Measurements from ENCODE around the gene SMARCE1. TPM values are rescaled to one million over a fixed set of nuclear protein-coding genes. Genes with fewer than 3 reads are reported as not detected.

SMARCE1 gene
- total and polyA plus RNA-seq, 2 of the 4 experiments (the other 2 are of a cell fraction): 66.2 to 119 TPM

GRCh38 chr17:40645291-40645690 is 2.3 kb downstream of the SMARCE1 start:
- intact Hi-C loops (cut with micrococcal nuclease): loop anchor here (5.0 kb wide), 1 partner anchor 902 kb away; no protein-coding TSS in a partner anchor
- H3K14ac ChIP-seq (replicated peaks; ENCODE audit: low read depth, low read length): no peak overlapping the region
- no peak overlapping the region for H3K9ac ChIP-seq (ENCODE audit: low read depth, low read length)
- peaks cover 31 to 54% of the 10 kb centered on the region in 2 experiments for H3K79me1 ChIP-seq (ENCODE audit: low read depth in 1 of 2, low read length in 2 of 2)
- BruUV-seq (replicated peaks): no TSS peak
- in situ Hi-C loops (cut with MboI; ENCODE audit: low sequenced_read_pairs): no loop called here
- no peak overlapping the region for H3K23ac ChIP-seq (ENCODE audit: low read depth, low read length)
- no peak overlapping the region for H3K4ac ChIP-seq (ENCODE audit: low read depth, low read length)
- no peak overlapping the region for H2BK20ac ChIP-seq (ENCODE audit: low read depth, low read length)
- H3K27ac ChIP-seq (ENCODE audit: insufficient read depth, low read length): no peak overlapping the region
- no peak overlapping the region for H2BK15ac ChIP-seq (ENCODE audit: low read depth, low read length)
- no peak overlapping the region for H3K18ac ChIP-seq (ENCODE audit: low read depth, low read length)
- H3K9me1 ChIP-seq (ENCODE audit: insufficient read depth, low read length): peaks cover 6% of the 10 kb centered on the region; the same call in 1 of the 2 replicates
- no peak overlapping the region for H2BK5ac ChIP-seq (ENCODE audit: low read depth, low read length, poor library complexity, severe bottlenecking)
- no peak overlapping the region for H2AK9ac ChIP-seq (replicated peaks; ENCODE audit: low read depth, low read length, poor library complexity)
- ATAC-seq (ENCODE audit: low read depth) (no peak), DNase-seq (no peak)
- H3K4me3 ChIP-seq (ENCODE audit: insufficient read depth, low read depth, low read length): no peak overlapping the region
- TF ChIP-seq RFX5 (IDR thresholded peaks at IDR 0.05; ENCODE audit: low read depth, low read length) (no peak), BHLHE40 (IDR thresholded peaks at IDR 0.05; ENCODE audit: low read depth, low read length) (no peak), RCOR1 (IDR thresholded peaks at IDR 0.05; ENCODE audit: insufficient replicate concordance, low read length) (no peak)
- H4K91ac ChIP-seq (ENCODE audit: insufficient read depth, low read depth, low read length): no peak overlapping the region
- peaks cover 6% of the 10 kb centered on the region; the same call in 1 of the 2 replicates for H3K36me3 ChIP-seq (ENCODE audit: control insufficient read depth, insufficient read depth, low read length)
- H3K4me1 ChIP-seq (ENCODE audit: control insufficient read depth, insufficient read depth, low read length): peaks cover 6% of the 10 kb centered on the region
- ChIA-PET POLR2A (ENCODE audit: unreplicated experiment) (no interaction called here), CTCF (interaction anchor here (0.9 to 1.4 kb wide), 2 partner anchors 26 to 29 kb away, joined by 3 to 10 read pairs; no protein-coding TSS in a partner anchor)
- H3K27me3 ChIP-seq (ENCODE audit: control insufficient read depth, insufficient read depth, low read length): no peaks in the 10 kb centered on the region
- H3K4me2 ChIP-seq (ENCODE audit: low read depth, low read length): no peak overlapping the region
- no peak overlapping the region for H4K5ac ChIP-seq (ENCODE audit: low read depth, low read length)
- no peak overlapping the region for H3K56ac ChIP-seq (ENCODE audit: extremely low read depth, insufficient read depth, low read length)
- peaks cover 10% of the 10 kb centered on the region; the same call in 1 of the 2 replicates for H4K20me1 ChIP-seq (ENCODE audit: insufficient read depth, low read length)
- H4K8ac ChIP-seq (ENCODE audit: low read depth in 2 of 2, low read length in 2 of 2): no peak overlapping the region
- dilution Hi-C loops (cut with HindIII; ENCODE audit: low sequenced_read_pairs, unreplicated experiment): no loop called here
- no peak overlapping the region for H2AFZ ChIP-seq (replicated peaks; ENCODE audit: low read length, poor library complexity)
- no peaks in the 10 kb centered on the region for H3K9me3 ChIP-seq (ENCODE audit: control insufficient read depth, insufficient read depth, low read length)
- no peak overlapping the region for H2BK120ac ChIP-seq (ENCODE audit: low read depth, low read length)
- H2AK5ac ChIP-seq (ENCODE audit: low read depth, low read length): no peak overlapping the region

All from IMR-90 (cell line).